Right forelimb (tissue), 1 donor: ENCODE results near the gene ZNF431.
A peak's percentile ranks its signal among the peaks of the same experiment; 100 is the strongest.
"Not testable (repeated sequence)": the region's sequence is repeated elsewhere in the genome, so short reads cannot be mapped to it uniquely, and the experiment has no call there.

Experiments used
- DNase-seq: peaks from one replicate; pipeline ENCODE4 v3.0.0-alpha.2; 2018

The ZNF431 gene

DNA sequence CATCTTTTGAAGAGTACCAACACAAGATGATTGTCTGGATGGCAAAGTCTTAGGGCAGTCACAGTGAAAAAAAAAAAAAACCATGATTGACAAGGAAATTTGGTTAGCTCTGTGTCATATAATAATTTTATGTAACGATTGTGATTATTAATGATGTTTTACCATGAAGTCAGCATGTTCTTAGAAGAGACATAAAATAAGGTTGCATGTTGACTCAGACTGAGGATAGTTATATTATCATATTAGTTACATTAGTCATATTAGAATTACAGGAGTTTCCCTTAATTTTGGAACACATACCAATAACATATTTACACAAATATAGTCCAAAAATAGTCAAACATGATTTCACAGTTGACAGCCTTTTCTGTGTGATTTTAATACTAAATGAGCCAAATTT lies 5.7 kb downstream of the ZNF431 start:
- no peak for DNase-seq

DNA sequence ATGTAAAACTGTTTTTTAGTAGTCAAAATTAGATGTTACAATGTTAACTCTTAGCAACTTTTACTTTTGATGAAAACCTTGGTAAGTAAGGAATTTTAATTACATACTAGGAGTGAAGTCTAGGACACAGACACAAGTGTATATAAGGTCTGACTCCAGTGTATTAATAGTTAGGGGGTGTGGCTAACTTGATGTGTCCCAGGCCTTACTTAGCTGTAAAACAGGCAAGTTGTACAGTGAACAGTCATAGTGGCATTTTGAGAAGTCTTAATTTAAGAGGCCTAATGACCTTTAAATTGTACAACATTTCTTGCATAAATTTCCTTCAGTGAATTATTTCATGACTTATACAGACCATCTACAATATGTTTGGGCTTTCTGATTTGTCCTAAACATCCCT lies 6.8 kb downstream of the ZNF431 start:
- no peak for DNase-seq

DNA sequence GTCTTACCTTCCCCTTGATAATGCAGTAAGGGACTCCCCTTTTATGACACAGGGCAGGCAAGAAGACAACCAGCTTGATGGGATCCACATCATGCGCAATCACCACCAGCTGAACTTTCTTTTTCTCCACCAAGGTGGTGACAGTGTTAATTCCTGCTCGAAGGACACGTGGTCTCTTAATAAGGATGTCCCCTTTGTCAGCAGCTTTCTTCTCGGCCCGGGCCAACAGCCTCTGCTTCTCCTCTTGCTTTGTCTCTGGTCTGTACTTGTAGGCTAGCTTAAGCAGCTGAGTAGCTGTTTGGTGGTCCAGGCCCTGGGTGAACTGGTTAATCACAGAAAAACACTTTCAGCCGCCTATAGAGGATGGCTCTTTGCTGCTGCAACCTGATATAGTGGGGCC lies 8.0 kb downstream of the ZNF431 start:
- DNase-seq = no peak

DNA sequence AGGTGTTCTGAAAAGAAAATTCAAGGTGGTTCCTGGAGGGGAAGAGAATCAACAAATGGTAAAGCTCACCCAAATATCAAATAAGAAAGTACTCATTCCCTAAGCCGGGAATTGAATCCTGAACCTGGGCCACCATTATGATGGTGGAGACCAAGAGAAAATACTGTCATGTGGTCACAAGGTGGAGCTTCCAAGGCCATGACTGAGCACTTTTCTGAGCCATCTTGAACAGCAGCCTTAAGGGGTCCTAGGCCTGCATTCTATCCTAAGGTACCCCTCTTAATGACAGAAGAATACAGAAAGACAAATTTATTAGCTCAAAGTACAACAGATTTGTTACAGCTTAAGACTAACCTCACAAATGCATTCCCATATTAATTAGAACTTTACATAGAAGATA lies 9.6 kb downstream of the ZNF431 start:
- no peak for DNase-seq

DNA sequence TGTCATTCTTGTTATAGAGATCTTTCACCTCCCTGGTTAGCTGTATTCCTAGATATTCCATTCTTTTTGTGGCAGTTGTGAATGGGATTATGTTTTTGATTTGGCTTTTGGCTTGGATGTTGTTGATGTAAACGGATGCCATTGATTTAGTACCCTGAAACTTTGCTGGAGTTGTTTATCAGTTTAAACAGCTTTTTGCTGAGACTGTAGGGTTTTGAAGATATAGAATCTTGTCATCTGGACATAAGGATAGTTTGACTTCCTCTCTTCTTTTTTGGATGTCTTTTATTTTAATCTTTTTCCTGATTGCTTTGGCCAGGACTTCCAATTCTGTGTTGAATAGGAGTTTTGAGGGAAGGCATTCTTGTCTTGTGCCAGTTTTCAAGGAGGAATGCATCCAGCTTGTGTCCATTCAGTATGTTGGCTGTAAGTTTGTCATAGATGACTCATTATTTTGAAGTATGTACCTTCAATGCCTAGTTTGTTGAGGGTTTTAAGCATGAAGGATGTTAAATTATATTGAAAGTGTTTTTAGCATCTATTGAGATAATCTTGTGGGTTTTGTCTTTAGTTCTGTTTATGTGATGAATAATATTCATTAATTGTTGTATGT lies 16.8 kb downstream of the ZNF431 start:
- DNase-seq = no peak

DNA sequence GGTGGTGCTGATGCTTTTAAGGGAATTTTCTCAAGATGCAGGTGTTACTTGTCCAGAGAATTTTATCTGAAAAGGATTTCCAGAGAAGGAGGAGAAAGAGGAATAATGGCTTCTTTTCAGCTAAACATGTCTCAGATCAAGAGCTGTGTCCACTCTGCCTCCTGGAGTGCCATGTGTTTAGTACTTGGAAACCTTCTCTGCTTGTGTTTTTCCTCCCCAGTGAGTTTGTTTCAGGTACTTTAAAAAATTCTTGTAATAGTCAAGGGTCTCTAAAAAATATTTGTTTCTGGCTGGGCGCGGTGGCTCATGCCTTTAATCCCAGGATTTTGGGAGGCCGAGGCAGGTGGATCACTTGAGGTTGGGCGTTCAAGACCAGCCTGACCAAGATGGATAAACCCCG lies 22.7 kb downstream of the ZNF431 start:
- no peak for DNase-seq

DNA sequence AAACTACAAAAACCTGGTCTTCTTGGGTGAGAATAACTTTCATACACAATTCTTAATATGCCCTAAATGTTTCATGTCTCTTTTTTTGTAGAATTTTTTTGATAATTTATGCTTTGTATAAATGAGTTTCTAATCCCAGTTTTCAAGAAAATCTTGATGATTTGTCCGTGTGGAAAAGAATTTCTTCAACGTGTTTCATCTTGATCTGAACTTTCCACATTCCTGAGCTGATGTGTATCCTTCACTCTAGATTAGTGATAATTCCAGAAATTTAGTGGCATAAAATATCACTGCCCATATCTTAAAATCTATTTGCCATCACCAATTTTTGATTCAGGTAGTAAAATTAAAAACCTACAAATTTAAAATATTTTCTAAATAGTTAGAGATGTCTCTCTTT lies 24.6 kb downstream of the ZNF431 start:
- DNase-seq = no peak

DNA sequence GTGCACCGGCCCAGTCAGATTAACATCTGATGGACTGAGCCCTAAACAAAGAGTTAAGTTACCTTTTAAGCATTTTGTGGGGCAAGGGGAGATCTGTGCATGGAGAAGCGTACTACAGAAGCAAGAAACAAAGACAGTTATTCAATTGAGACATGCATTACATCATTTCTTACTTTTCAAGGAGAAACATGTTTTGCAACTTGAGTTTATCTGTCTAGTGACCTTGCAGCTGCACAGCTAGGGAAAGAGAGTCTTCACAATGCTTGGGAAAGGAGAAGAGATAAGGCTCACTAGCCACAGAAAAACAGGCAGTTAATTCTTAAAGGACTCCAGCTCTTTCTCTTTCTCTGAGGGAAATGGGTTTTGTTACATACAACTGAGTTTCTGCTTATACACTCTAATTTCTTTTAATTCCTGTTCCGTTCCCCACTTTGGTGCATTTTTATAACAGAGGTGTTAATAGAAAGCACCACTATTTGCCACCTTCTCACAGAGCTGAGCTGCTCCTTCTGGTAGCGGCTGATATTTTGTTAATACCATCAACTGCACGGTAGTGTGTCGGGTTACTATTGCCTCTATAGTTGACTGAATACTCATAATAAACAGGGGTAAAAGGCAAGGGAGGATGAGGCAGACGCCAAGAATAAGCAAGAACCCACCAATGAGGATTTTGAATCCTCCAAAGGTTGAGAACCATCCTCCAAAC lies 55.9 kb downstream of the ZNF431 start:
- no peak for DNase-seq

DNA sequence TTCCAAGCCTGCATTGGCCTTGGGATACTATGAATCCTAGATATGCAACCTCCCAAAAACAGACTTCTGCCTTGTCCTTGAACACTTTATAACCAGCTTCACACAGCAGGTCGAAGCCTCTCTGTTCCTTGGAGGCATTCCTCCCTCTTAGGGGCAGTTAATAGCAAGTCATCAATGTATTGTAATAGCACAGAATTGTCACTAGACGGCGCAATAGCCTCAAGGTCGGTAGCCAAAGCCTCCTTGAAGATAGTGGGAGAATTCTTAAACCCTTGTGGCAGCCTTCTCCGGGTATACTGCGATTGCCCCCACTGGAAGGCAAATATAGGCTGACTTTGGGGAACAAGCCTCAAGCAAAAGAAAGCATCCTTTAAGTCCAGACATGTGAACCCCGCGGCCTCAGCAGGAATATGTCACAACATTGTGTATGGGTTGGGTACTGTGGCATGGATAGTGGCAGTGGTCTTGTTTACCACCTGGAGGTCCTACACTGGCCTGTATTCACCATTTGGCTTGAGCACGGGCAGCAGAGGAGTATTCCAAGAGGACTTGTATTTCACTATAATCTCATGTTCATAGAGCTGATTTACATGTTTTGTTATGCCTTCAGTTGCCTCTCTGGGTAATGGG lies 61.1 kb downstream of the ZNF431 start:
- DNase-seq = peak; percentile 46

DNA sequence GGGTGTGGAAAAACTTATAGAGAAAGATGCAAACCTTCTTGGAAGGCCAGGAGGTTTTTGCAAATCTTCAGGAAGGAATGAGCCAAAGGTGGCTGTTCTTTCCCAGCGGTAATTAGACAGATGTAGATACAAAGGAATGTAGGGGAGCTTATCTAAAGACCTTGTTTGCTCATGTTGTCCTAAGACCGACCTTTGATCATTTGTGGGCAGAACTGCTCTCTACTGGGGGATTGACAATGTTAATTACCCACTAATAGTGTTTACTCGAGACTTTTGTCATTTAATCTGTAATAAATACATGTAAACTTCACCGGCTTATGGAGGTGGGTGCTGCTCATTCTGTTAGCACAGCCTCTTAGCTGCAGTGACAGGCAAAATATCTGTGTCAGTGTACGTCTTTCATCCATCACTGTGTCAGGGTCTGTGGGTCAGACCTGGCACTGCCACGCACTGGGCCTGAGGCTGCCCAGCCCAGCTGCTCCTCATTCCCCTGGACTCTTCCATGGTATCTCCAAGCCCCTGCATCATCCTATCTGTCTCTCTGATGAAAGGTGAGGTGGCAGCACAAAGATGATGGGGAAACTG lies 68.3 kb downstream of the ZNF431 start:
- DNase-seq = no peak

DNA sequence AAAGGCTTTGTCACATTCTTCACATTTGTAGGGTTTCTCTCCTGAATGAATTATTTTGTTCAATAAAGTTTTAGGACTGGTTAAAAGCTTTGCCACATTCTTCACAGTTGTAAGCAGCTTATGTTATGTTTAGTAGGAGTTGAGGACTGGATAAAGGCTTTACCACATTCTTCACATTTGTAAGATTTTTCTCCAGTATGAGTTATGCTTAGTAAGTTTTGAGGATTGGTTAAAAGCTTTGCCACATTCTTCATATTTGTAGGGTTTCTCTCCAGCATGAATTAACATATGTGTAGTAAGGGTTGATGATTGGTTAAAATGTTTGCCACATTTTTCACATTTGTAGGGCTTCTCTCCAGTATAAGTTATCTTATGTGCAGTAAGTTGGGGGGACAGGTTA lies 79.9 kb downstream of the ZNF431 start:
- DNase-seq = no peak

DNA sequence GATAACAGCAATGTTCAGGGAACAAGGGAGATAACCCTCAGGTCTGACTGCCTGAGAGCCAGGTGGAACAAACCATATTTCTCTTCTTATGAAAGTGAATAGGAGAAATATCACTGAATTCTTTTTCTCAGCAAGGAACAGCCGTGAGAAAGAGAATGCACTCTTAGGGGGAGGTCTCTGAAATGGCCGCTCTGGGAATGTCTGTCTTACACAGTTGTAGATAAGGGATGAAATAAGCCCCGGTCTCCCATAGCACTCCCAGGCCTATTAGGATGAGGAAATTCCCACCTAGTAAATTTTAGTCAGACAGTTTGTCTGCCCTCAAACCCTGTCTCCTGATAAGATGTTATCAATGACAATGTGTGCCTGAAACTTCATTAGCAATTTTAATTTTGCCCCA lies 88.1 kb downstream of the ZNF431 start:
- not testable (repeated sequence) for DNase-seq

DNA sequence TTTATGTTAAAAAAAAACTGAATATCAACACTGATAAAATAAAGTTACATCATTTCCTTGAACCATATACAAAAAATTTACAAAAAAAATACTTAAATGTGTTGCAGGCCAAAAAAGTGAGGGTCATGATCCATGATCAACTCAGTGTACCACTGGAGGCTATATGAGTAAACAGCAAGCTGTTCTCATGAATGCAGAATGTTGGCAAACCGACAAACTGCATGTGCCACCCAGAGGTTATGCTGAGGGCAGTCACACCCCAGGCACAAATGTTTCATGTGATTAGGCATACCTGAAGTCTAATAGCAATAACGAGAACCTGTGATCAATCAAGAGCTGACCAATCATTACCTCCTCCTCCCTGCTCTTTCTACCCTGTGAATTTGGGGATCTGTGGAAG lies 91.9 kb downstream of the ZNF431 start:
- no peak for DNase-seq

DNA sequence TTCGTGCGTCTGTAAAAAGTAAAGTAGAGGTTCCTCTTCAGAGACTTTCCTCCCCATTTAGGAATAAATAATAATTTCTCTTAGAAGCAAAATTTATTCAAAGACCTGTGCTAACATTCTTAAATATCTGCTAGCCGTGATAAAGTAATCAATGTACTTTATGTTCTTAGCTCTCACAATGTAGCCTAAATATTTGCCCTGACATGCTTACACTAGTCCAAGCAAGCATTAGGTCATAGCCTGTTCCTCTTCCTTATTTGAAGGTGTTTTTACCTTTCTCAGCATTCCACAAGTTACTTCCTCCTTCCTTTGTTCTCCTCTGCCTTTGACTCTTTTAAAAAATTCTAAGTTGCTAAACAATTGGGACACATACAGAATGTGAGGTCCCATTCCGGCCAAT lies 94.9 kb downstream of the ZNF431 start:
- DNase-seq = not testable (repeated sequence)

DNA sequence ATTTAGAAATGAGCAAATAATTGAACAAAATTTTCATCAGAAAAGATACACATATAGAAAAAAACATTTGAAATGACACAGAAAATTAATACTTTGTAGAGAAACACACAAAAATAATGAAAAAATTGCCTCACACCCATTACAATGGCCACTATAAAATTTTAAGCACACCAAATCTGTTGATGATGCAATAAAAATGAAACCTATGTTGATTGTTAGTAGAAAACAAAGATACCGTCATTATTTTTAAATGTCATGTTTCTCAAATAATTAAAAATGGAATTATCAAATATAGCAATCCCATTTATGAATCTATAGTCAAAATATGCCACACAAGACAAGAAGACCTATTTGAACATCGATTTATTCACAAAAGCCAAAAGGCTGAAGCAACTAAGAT lies 96.8 kb downstream of the ZNF431 start:
- no peak for DNase-seq
